Measurements from ENCODE around the gene PER2.

GRCh38 chr2:238235331-238235732 lies 53.1 kb downstream of the PER2 start:
- no peak for TF ChIP-seq EZH2 (IDR thresholded peaks at IDR 0.05; ENCODE audit: borderline replicate concordance, low read depth, low read length, severe bottlenecking)
- TF ChIP-seq CTCF (IDR thresholded peaks at IDR 0.05; ENCODE audit: extremely low read depth in 1 of 2, insufficient read depth in 1 of 2, low read depth in 1 of 2, low read length in 2 of 2): no peak
- TF ChIP-seq FOS (IDR thresholded peaks at IDR 0.05; ENCODE audit: borderline replicate concordance, insufficient read depth, low read length): no peak
- TF ChIP-seq POLR2A (IDR thresholded peaks at IDR 0.05; ENCODE audit: low read depth, low read length): no peak
- no peak for TF ChIP-seq MYC (IDR thresholded peaks at IDR 0.05; ENCODE audit: low read depth, low read length)
- no peak for TF ChIP-seq POLR2AphosphoS5 (IDR thresholded peaks at IDR 0.05; ENCODE audit: insufficient read depth, low read depth, low read length)
- no peak for TF ChIP-seq MAX (IDR thresholded peaks at IDR 0.05; ENCODE audit: insufficient read depth, insufficient read length)
